Hematopoietic multipotent progenitor cell treated with erythropoietin and hydrocortisone succinate and interleukin-3 and kit ligand, for 4 days (in vitro differentiated cells): ENCODE data around the gene YES1.
A peak's percentile ranks its signal among the peaks of the same experiment; 100 is the strongest.

Experiments used
- DNase-seq: peaks from one replicate; pipeline ENCODE4 v3.0.0-alpha.2; 2015

The YES1 gene

DNA sequence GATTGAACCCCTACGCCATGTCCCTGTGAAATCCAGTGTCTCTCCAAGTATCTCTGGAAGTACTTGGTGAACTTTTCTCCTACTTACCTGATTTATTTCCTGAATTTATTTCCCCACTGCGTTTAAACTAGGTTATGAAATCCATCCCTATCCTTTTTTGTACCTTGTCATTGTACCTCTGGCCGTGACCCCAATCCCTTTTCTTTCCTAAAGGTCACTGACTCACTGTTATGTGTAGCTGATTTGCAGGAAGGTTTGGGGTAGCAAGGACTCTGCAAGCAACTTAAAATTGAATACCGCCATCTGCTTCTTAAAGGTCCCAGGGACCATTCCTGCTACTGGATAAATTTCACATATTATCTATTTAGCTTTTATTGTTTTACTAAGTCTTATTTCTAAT is 95.0 kb downstream of the YES1 start:
- no peak for DNase-seq

- peak; percentile 37 for DNase-seq
Observed at GRCh38 chr18:715626-716025, 96.4 kb downstream of the YES1 start.

- no peak for DNase-seq
Observed at GRCh38 chr18:713135-713490, 98.9 kb downstream of the YES1 start.

- DNase-seq: peak; percentile 95
Observed at GRCh38 chr18:712401-713134, 99.5 kb downstream of the YES1 start, which contains the start of gene ENOSF1. Gene ENOSF1, minus strand, starts transcription at chr18:712630. Its CDS starts 43 bp downstream, at chr18:712587.

GRCh38 chr18:711657-712400 is 100.2 kb downstream of the YES1 start:
- DNase-seq: peak; percentile 94

- DNase-seq: peak; percentile 60
Observed at GRCh38 chr18:711310-711656, 100.8 kb downstream of the YES1 start.

GRCh38 chr18:710418-711300 is 101.4 kb downstream of the YES1 start:
- no peak for DNase-seq

DNA sequence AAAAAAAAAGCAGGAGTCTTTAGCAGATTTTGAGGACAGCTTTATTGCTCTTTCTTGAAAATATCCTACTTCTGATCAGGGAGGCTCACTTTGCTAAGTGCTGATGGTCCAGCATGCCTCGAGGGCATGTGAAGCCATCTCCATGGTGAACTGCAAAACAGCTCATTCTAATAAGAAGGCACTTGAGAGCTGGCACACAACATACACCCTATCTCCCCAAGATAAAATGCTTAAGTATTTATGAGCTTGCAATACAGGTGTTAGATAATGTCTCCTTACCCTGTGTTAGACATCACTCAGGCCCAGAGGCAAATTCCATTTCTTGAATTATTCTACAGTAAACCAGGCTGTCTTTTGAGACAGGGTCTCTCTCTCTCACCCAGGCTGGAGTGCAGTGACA is 102.3 kb downstream of the YES1 start:
- no peak for DNase-seq

DNA sequence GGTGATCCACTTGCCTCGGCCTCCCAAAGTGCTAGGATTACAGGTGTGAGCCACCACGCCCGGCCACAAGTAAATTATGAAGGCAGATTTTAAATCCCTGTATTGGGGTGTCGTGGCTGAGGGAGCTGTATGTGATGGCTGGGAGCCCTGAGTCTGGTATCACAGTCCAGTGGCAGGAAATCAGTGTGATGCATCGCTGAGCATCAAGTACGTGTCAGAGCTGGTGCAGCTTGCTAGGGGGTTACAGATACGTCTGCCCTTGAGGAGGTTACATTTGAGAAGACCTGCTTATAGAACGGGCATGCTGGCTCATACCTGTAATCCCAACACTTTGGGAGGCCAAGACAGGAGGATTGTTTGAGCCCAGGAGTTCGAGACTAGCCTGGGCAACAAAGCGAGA is 103.9 kb downstream of the YES1 start:
- DNase-seq: no peak

- DNase-seq: no peak
Observed at GRCh38 chr18:706405-706804, 105.6 kb downstream of the YES1 start.

DNA sequence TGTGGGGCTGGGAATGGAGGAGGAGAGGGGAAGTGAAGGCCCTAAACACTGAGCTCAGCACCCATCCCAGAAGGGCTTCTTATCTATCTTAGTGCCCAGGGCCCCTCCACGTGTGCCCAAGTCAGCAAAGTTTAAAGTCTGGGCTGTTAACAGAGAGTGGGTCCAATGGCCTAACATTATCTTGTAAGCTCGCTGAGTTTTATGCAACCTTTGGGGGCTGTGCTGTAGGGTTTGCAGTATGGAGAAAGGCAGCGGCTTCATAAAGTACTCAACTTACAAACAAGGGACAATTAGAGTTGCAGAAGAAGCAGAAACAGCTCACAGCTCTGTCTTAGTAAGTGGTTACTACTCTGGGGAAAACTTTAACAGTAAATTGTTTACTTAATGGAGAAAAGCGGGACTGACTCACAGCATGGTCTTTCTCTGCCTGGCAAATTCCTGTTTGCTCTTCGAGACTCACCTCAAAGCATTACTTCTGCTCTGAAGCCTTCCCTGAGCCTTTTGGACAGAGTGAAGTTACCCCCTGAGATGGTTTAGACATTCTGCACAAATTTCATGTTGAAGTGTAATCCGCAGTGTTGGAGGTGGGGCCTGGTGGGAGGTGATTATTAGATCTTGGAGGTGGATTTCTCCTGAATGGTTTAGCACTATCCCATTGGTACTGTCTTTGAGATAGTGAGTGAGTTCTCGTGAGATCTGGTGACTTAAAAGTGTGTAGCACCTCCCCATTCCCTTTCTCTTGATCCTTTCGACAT is 108.7 kb downstream of the YES1 start:
- DNase-seq: no peak

DNA sequence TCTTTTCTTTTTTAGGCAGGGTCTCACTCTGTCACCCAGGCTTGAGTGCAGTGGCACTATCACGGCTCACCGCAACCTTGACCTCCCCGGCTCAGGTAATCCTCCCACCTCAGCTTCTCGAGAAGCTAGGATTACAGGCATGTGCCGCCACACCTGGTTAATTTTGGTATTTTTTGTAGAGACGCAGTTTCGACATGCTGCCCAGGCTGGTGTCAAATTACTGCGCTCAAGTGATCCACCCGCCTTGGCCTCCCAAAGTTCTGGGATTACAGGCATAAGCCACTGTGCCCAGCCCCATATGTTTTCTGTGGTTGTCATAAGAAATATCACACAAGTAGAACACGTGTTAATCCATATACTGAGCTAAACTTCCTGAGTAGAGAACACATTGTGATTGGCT is 114.2 kb downstream of the YES1 start:
- DNase-seq: no peak

- DNase-seq: no peak
Observed at GRCh38 chr18:697012-697411, 115.0 kb downstream of the YES1 start.

GRCh38 chr18:693466-694187 is 118.4 kb downstream of the YES1 start:
- no peak for DNase-seq

DNA sequence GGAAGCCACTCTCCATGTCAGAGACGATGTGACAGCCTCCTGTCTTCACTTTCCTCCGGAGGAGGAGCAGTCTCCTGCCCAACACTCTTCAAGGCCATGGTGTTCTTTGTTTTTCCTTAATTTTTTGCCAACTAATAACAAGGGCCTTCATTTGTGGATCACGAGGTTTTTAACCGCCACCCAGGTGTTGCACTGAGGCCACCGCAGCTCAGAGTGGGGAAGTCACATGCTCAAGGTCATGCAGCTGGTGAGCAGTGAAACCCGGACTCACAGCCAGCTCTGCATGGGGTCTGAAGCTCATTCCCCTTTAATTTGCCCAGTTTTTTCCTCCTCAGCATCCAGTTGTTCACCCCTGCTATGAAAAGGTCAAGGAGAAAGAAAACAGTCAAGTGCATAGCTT is 119.2 kb downstream of the YES1 start:
- no peak for DNase-seq

DNA sequence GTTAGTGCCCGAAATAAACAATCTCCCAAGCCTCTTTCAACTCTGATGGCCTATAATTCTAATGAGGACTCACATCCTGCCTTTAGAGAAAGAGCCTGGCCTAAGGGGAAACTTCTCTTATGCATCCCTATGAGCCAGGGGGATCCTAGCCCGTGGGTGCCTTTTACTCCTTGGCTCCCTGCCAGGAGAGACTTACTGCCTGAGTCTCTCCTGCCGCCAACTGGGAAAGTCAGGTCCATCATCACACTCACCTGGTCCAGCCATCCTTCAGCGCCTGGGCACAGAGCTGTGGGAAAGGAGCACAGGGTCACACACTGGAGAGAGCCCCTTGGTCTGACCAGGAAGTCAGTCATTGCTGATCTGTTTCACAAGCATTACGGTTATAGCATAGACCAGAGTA is 123.7 kb downstream of the YES1 start:
- no peak for DNase-seq

GRCh38 chr18:686339-687111 is 125.5 kb downstream of the YES1 start:
- no peak for DNase-seq

- DNase-seq: no peak
Observed at GRCh38 chr18:685438-685837, 126.6 kb downstream of the YES1 start.

GRCh38 chr18:683531-683930 is 128.5 kb downstream of the YES1 start:
- DNase-seq: no peak

DNA sequence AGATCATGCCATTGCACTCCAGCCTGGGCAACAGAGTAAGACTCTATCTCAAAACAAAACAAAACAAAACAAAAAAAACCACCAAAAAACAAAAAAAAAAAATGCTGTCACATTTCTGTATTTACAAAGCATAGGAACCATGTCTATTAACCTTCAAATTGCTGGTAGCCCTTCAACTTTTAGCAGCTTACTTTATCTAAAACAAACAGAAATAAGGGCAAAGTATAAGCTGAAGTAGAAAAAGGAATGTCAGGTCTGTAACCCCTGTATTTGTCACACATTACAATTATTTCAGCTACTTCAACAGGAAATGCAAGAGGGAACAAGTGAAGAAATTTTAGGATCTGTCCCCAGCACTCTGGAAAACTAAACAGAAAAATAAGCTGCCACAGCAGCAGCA is 129.2 kb downstream of the YES1 start:
- no peak for DNase-seq

DNA sequence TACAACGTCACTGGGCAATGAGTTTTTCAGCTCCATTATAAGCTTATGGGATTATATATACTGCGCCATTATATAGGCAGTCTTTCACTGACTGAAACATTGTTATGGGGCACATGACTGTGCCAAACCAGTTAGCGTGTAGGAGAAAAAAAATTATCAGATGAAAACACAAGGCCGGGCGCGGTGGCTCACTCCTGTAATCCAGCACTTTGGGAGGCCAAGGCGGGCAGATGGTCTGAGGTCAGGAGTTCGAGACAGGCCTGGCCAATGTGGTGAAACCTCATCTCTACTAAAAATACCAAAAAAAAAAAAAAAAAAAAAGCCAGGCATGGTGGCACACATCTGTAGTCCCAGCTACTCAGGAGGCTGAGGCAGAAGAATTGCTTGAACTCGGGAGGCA is 129.6 kb downstream of the YES1 start:
- DNase-seq: peak; percentile 83
